ENCODE measurements around the gene TSPY9.
"Not testable (repeated sequence)": the region's sequence is repeated elsewhere in the genome, so short reads cannot be mapped to it uniquely, and the experiment has no call there.

TSPY9 gene, protein sequence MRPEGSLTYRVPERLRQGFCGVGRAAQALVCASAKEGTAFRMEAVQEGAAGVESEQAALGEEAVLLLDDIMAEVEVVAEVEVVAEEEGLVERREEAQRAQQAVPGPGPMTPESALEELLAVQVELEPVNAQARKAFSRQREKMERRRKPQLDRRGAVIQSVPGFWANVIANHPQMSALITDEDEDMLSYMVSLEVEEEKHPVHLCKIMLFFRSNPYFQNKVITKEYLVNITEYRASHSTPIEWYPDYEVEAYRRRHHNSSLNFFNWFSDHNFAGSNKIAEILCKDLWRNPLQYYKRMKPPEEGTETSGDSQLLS

GRCh38 chrY:9486967-9487366 is at the start of gene TSPY9:
TSPY9 (plus strand) TSS chrY:9487267; CDS start chrY:9487313, 46 bp downstream.
- not testable (repeated sequence) for DNase-seq (ENCODE audit: extremely low read depth, low read depth); H3K4me3 ChIP-seq (replicated peaks; ENCODE audit: low read depth, low read length)

DNA sequence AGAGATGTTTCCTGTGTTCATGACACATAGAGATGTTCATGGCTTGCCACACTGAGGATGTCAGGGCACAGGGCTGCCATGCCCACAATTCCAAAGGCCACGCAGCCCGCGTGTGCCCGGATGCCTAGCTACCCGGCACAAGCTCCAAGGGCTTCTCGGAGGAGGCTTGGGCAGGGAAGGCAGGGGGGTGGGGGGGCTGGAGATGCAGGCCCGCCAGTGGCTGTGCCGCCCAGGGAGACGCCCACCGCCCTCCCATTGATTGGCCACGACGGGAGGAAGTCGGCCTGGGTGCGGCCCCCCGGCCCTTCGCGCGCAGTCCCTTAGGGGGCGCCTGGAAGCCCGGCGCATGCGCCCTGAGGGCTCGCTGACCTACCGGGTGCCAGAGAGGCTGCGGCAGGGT is 20.4 kb upstream of the TSPY9 start, which contains the start of gene TSPY1:
TSPY1 (plus strand) TSS at position 301 of the 400 bp plus-strand sequence; CDS start at position 347, 46 bp downstream.
- H3K4me3 ChIP-seq (replicated peaks; ENCODE audit: low read depth, low read length); DNase-seq (ENCODE audit: extremely low read depth, low read depth): not testable (repeated sequence)

- not testable (repeated sequence) for H3K4me3 ChIP-seq (replicated peaks; ENCODE audit: low read depth, low read length); DNase-seq (ENCODE audit: extremely low read depth, low read depth)
These were observed 17.3 kb downstream of the TSPY9 start for GRCh38 chrY:9504396-9504795.

- not testable (repeated sequence) for H3K4me3 ChIP-seq (replicated peaks; ENCODE audit: low read depth, low read length); DNase-seq (ENCODE audit: extremely low read depth, low read depth)
These were observed 29.2 kb downstream of the TSPY9 start for GRCh38 chrY:9516287-9516686.

GRCh38 chrY:9527580-9527979 is 40.5 kb downstream of the TSPY9 start, which contains the start of gene TSPY10:
TSPY10 (plus strand) TSS chrY:9527880; CDS start chrY:9527926, 46 bp downstream.
- not testable (repeated sequence) for H3K4me3 ChIP-seq (replicated peaks; ENCODE audit: low read depth, low read length); DNase-seq (ENCODE audit: extremely low read depth, low read depth)

Measured in HFF-Myc (cell line).